Erythroblast (primary cell): Measurements from ENCODE around the gene MUC5AC.

ENCODE experiments used
- GATA1 ChIP-seq: IDR thresholded peaks from 2 replicates; pipeline ENCODE4 v1.6.1; 2011; ENCODE audit warnings: low read depth, mild to moderate bottlenecking, control low read depth, low read length, moderate library complexity
- POLR2A ChIP-seq: IDR thresholded peaks from 2 replicates; pipeline ENCODE4 v1.6.1; 2011; ENCODE audit warnings: mild to moderate bottlenecking, low read length

GRCh38 chr11:1197431-1197885 lies 39.7 kb downstream of the MUC5AC start:
- TF ChIP-seq POLR2A: no peak
- no peak for TF ChIP-seq GATA1
